HG03565 (cell line): ENCODE measurements around the gene FHOD3.

Experiments
- ATAC-seq: cut with Tn5 transposase; IDR thresholded peaks from one replicate; pipeline ENCODE4 v1.9.1; 2021; ENCODE audit warnings: mild to moderate bottlenecking, moderate library complexity; ENCODE audit not compliant: unreplicated experiment

FHOD3 gene

DNA sequence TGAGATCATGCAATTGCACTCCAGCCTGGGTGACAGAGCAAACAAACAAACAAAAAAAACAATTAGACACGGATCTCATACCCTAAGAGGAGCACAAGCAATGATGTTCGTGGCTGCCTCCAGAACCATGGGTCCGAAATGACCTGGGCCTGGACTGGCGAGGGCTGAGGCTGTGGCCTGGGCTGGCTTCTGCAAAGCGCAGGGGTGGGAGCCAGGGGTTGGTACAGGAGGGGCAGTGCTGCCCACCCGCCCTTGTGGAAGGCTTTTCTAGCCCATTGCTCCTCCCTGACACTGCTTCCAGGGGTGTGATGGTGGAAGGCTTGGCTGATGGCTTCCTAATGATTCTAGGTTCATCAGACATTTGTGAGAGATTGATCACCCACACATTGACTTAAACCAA is 167.8 kb downstream of the FHOD3 start:
- no peak for ATAC-seq

DNA sequence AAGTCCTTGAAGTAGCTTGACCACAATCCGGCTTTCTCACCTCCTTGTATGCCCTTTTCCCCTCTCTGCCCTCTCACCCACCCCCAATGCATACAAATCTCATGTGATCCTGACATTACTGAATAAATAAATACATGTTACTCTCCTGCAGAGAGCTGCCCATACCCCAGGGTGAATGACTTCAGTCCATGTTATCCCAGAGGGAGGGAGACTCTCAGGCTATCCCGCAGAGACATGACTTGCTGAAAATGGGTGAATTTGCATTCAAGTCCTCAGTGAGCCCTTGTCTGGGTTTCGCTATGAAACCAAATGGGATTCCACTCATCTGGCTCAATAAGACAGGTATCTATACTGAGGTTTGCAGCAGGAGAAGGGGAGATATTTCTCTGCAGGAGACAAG is 168.5 kb downstream of the FHOD3 start:
- ATAC-seq: no peak

DNA sequence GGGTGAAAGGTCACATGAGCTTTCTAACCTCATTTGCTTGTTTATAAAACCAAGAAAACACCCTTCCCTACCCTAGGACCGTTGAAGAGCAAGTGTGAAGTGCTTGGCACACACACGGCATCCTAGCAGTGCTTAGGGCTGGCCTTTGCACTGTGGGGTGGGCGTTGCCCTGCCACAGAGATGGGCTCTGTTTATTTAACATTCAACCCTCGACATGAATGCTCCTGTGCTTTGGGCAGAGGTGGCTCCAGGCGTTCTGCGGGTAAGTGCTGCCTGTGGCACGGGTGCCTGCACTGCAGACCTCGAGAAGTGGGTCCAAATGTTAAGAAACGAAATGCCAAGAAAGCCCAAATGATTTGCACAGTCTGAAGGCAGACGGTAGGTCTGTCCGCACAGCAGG is 170.1 kb downstream of the FHOD3 start:
- ATAC-seq: no peak

DNA sequence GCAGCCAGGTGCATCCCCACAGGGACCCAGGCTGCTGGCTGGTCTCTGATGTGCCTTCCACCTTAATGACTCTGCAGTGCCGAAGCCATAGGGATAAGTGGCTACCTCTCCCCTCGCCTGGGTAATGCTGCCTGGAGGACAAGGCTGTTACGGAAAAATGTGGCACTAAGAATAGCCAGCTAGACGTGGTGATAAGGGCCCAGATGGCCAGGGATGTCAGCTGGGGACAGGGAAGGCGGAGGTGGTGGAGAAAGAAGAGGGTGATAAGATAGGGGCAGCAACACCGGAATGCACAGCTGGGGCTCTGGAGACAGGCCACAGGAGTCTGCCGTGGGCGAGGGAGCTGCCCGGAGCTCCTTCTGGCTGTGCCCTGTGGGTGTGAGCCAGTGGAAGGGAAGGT is 170.6 kb downstream of the FHOD3 start:
- no peak for ATAC-seq

DNA sequence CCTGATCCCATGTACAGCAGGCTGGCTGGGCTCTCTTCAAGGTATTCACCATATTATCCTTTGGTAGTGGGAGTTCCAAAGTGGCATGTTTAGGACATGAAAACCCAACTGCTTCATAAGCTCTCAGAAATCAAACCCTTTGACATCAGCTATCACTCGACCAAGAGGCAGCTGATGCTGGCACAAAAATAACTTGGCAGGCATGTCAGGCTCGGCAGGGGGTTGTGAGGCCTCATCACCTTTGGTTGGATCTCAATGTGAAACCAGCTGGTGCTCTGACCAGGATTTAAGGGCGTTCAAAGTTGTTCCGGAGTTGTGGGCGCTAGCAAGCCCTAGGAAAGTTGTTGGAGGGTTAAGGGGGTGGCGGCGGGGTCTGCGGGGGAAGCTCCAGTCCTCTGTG is 171.9 kb downstream of the FHOD3 start:
- ATAC-seq: no peak

DNA sequence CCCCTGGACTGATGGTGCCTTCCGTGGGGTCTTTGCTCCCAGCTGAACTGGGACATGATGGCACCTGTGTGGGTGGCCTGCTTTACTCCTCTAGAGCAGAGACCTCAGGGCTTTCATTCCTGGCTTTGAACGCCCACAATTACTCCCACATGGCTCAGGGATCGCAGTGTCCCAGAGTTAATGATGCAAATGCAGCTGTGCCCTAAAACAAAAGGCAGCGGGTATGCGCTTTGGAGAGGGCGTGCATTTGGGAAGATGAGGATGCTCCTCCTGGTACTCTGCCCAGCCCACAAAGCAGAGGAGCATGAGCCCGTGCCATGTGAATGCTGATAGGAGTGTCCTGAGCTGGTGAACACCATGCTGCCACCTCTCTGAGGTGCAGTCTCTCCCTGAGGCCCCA is 173.4 kb downstream of the FHOD3 start:
- ATAC-seq: no peak

DNA sequence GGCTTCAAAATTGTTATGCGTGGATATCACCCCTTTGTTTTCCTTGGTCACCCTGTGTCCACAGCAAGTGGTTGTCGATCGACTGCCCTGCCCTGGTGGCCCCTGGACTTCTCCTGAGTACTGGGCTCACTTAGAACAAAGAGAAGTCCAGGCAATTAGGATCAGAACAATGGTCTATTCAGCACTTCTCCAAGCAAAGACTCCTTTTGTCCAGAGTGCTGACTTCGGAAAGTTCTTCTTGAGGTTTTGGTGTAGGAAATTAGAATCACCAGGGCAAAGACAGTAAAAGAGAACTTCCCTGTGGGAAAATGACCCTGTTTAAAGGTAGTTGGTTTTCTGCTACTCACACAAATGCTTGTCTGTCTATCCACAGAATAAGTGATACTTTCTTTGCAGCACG is 173.9 kb downstream of the FHOD3 start:
- no peak for ATAC-seq

DNA sequence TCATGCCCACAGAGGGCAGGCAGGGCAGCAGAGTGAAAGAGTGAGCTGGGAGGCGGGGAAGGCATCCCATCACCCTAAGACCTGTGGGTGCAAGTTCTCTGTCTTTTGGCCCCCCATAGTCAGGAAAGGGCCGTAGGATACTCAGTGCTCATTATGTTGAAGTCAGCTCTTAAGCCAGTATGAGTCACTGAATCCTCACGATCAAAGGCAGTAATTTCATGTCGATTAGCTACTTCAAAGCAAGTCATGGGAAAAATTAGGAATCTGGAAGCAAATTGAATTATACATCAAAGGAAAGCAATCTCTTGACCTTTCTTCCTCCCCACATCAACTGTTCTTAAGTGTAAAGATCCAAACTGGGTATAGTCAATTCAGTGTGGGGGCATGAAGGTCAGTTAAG is 178.9 kb downstream of the FHOD3 start:
- ATAC-seq: no peak

DNA sequence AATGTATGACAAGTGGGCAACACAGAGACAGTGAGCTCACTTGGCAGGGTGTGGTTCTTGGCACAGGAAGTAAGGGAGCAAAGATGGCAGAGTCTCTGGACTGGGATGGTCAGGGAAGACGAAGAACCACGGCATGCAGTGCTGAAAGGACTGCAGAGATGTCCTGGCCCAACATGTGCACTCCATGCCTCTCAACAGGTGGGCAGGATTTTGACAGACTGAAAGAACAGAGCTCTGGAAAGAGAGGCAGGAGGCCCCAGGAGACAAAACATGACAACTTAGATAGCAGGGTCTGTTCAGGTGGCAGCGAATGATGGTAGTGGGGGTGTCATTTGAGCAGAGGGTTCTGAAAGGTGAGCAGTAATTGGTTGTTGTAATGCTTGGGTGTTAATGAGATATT is 180.3 kb downstream of the FHOD3 start:
- no peak for ATAC-seq

DNA sequence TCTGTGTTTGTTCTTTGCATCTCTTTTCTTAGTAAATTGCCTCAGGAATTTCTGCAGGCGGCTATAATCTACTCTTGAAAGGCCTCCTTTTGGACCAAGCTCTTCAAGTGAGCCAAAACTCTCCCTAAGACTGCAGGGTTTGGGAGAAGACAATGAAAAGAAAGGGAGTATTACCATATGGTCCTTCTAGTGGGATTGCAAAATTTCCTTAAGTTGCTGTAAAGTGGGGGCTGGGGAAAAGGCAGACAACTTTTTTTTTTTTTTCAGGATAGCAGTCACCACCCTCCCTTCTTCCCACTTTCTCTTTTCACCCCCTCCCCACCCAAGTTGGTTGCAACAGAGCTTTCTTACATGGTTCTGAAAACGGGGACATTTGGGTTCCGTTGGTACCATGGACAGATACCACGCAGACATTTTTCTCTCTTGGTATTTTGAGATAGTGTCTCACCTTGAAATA is 183.7 kb downstream of the FHOD3 start:
- no peak for ATAC-seq

DNA sequence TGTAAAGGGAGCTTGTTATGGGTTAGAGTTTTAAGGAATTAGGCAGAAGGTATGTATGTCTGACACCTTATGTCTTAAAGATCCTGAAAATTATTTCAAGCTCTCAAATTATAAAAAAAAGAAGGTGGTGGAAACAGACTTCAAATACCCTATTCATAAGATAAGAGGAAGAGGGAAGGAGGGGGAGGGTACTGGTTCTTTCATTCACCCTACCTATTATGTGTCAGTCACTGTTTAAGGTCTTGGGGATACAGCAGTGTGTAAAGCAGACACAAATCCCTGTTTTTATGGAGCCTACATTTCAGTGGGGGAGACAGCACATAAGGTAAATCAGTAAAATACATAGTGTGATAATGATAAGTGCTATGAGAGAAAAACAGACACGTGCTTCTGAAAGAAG is 184.4 kb downstream of the FHOD3 start:
- no peak for ATAC-seq

DNA sequence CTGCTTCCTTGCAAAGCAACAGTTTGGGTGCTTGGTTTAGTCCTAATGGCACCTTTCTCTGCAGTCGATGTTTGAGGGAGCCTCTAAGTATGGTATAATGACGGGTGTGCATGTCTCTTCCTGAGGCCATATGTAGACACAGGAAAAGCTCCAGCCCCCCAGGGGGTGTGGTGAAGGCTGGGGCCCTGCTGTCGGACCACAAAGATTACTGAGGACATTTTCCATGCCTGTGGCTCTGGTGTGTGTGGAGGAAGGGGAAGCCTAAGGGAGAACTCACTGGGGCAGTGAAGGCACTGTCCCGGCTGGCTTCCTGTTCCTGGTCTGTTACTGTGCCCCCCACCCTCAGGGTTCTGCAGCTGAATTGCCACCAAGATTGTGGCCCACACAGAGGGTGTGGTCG is 187.1 kb downstream of the FHOD3 start:
- ATAC-seq: no peak

DNA sequence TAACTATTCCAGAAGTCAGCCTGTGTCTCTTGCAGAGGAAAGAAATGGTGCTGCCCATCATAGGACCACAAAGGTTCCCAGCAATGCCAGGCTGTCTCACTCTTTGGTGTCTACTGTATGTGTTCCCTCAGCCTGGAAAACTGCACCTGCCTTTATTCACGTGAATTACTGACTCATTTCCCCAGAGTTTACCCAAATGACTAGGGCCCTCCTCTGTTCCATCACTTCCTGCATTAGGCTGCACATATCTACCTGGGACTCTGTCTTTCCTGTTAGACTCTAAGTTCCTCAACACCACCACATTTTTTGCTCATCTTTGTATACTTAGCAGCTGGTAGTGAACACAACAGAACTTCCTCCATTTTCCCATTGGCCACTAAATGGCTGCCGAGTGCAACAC is 188.3 kb downstream of the FHOD3 start:
- no peak for ATAC-seq

DNA sequence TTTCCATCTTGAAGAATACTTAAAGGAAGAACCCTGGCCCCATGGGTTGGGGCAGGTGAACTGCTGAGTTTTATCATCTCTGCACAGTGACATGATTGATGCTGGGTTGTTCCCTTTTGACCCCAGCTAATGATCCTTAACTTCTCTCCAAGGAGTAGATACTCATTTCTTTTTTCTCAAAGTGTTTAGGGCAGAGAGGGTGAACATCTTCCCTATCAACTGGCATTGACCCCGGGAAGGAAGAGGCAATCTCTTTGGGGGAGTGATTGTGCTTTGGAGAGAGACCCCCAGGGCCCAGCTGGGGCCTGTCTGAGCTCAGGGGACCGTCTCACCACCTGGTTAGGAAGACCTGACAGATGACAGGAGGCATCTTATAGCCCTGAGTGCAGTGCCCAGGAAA is 190.6 kb downstream of the FHOD3 start:
- no peak for ATAC-seq

DNA sequence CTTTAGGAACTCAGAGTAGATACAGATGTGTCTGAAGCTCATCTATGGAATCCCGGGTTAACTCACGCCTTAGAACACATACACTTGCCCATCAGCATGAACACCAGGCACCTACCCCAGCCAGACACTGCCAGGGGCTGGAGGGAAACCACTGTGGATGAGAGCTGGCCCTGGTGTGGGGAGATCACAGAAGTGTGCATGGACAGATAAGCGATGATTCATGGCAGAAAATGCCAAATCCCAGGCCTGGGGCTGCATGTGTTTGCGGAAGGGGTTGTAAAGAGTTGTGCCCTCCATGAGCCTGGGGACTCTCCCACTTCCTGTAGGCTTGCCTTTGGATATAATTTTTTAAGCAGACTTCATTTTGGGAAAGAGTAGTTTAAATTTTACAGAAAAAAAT is 193.4 kb downstream of the FHOD3 start:
- ATAC-seq: no peak

DNA sequence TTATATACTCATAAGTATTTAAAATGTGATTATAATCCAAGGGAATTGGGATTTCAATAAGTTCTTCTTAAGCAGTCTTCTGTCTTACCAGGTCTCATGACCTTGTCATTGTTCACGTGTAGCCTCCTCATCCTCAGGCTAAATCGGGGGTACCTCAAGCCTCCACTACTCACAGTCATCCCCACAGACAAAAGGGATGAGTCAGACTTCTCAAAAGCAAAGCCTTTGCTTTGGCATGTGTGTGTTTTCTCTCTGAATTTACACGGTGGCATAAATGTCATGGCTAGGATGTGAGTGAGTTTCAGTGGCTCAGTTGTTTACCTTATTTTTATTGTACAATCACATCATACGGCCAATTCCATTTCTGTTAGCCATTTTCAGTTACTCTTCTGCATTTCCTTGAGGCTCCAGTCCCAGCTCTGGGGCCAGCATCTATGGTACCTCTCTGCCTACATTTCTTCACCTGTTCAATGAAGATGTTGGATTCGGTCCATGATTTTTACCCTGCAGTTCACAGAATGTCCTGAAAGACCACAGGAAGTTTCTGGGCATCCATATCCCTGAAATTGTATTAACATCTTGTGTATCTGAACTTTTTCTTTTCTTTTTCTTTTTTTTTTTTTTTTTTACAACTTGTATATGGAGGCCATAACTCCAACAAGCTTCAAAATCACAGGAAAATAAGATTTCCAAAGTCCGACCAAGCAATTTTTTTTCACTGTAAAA is 195.3 kb downstream of the FHOD3 start:
- ATAC-seq: no peak

DNA sequence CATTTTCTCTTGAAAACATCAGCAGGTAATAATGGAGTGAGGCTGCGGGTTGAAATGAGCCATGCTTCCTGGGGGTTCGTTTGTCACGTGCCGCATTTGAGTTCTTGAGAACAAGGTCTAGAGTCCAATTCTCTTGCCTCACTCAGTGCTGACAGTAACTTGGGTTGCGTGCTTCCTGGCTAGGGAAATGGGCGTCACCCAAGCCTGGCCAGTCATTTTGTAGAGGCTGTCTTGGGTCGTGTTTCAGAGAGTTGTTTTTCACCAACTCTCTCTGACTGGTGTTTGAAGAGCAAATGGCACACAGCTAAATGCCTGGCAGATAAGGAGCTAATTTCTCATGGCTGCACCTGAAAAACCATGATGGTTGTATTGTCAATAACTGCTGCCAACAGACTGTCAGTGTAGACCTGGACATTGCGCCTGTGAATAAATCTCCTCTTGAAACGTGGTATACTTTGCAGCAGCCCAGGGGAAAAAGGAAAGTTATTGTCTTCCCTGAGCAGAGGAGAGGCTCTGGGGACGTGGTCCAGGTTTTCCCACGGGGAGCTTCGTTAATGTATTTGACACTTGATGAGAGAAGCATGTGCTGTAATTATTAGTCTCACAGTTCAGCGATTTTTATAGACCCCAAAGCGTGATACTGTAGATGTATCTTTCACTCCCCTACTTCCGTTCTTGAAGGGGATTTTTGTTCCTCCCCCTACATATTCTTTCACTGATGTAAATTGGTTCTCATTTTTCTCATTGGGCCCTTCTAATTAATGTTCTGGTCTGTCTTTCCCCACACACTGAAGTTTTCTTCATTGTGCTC is 196.0 kb downstream of the FHOD3 start:
- no peak for ATAC-seq

DNA sequence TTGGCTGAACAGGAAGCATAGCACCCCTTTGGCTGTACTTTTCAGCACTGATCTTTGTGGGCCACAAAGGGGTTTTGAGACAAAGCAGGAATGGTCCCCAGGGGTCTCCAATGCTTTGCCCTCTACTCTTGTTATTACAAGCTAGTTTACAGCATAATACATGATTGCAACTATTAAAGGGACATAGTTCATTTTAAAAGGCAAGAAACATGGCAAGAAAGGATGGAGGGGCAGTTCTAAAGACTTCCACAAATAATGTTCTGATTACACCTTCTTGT is 196.6 kb downstream of the FHOD3 start:
- ATAC-seq: no peak

DNA sequence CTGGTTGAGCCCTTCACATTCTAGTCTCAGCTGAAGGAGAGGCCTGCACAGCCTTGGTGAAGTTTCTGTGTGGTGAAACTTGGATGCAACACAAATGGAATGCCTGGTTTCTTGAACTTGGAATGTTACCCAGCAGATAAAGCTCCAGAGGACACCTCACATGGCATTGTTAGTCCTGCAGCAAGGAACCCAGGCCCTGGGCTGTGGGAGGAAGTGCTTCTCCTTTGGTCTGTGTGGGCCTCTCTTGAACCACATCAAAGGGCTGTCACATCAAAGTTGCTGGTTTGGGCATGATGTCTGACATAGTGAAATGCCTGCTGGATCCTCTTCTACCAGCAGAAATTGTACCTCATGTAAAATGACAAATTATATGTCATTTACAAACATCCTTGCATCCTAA is 198.5 kb downstream of the FHOD3 start:
- no peak for ATAC-seq

DNA sequence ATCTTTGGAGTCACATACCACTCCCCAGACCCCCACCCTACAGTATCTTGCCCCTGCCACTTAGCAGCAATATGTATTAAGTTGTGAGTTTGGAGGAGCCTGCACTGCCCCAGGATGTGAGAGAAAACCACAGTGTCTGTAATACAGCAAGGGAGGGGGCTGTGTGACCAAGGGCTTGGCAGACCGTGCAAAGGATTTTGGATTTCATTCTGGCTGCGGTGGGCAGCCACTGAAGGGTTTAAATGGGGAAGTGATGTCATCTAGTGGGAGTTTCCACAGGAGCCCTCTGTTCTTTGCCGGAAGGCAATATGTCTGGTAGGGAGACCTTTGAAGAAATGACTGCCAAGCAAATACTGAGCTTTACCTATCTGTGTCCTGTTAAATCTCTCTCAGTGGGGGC is 202.4 kb downstream of the FHOD3 start:
- ATAC-seq: peak; percentile 92

DNA sequence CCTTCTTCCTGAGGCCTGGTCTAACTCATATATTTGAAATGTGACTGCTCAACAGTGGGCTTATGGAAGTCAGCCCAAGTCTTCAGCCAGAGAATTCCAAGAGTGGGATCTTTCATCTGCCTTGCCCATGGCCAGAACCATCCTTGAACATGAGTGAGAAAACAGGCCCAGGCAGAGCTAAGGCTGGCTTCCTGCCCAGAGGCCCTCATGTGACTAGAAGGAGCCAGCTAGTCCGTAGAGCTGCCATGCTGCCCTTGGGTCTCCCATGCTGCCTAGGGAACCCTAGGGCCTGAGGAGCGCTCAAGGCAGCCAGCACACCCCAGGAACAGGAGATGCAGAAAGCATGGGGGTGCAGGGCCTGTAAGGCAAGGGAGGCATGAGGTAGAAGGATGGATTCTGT is 203.6 kb downstream of the FHOD3 start:
- no peak for ATAC-seq

DNA sequence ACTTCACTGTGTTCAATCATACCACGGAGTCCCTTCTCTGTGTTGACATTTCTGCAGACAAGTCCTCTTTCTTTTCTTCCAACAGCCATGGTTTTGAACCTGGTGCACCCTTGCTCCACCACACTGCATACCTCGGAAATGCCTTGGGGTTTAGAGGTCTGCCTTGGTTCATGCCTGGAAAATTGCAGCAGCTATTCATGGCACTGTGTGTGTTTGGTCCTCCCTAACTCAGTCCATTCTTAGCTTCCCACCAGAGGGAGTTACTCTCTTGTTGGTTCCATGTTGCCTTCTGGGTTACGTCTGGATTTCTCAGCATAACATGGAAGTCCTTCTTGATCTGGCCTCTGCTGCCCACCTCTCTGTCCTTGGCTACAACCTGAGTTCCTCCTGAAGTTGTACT is 206.0 kb downstream of the FHOD3 start:
- no peak for ATAC-seq

DNA sequence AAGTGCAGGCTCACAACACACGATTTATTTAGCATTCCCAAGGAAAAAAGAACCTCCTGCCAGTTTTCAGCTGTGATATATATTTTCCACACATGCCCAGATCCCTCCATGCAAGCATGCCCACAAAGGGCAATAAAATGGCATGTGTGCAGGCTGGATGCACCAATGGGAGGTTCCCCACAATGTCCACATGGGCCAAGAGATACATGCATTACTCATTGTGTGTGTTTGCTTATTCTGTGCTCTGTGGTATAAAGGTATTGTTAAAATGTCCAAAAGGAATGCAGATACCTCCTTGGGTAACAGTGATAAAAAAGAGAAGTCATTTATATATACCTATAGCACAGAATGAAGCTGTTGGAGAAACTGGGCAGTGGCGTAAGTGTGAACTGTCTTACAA is 207.4 kb downstream of the FHOD3 start:
- no peak for ATAC-seq
